ENCODE measurements around the gene LYPD6B. TPM values are rescaled to one million over a fixed set of nuclear protein-coding genes. Genes with fewer than 3 reads are reported as not detected.

LYPD6B gene
- total RNA-seq, 2 experiments from 2014 or later: not detected

- BruUV-seq (replicated peaks): no TSS peak
- H3K4me3 ChIP-seq (ENCODE audit: low read depth, low read length, poor library complexity, severe bottlenecking): no peak overlapping the region
- H3K36me3 ChIP-seq (ENCODE audit: insufficient read depth, low read length): no peaks in the 10 kb centered on the region
- peak overlapping the region; percentile 41; the same call in 1 of the 2 replicates for H3K4me2 ChIP-seq (ENCODE audit: low read length)
- H3K9me2 ChIP-seq (ENCODE audit: insufficient read depth, low read length): no peaks in the 10 kb centered on the region
- CTCF ChIA-PET (ENCODE audit: unreplicated experiment): interaction anchor here (0.8 to 1.6 kb wide), 3 partner anchors 17 to 21 kb away, joined by 3 to 8 read pairs (median 6); no protein-coding TSS in a partner anchor
- no peaks in the 10 kb centered on the region for H3K79me2 ChIP-seq (ENCODE audit: insufficient read depth, low read depth, low read length)
- H3K4me1 ChIP-seq (ENCODE audit: insufficient read depth, low read length, poor library complexity, severe bottlenecking): peaks cover 15% of the 10 kb centered on the region
- no peak overlapping the region for H2AFZ ChIP-seq (ENCODE audit: low read length)
- H3K9me3 ChIP-seq (ENCODE audit: low read length): no peaks in the 10 kb centered on the region
- H4K20me1 ChIP-seq (ENCODE audit: insufficient read depth, low read length): no peaks in the 10 kb centered on the region
- peak; percentile 15 for DNase-seq (ENCODE audit: low spot score)
- POLR2A ChIA-PET: interaction anchor here (0.7 to 1.3 kb wide), 5 partner anchors 10 to 549 kb away, joined by 3 to 6 read pairs (median 4); no protein-coding TSS in a partner anchor
- TF ChIP-seq CTCF (conservative IDR thresholded peaks at IDR 0.05; ENCODE audit: low read length) (peak; percentile 41; the same call in 1 of the 2 replicates), EZH2phosphoT487 (IDR thresholded peaks at IDR 0.05; ENCODE audit: borderline replicate concordance, low read depth, low read length) (no peak)
- H3K27ac ChIP-seq (ENCODE audit: low read depth, low read length, poor library complexity, severe bottlenecking): no peak overlapping the region
- intact Hi-C loops (cut with micrococcal nuclease; ENCODE audit: unreplicated experiment): no loop called here
Observed at GRCh38 chr2:149037851-149038250, 648 bp upstream of the LYPD6B start.

- H3K36me3 ChIP-seq (ENCODE audit: insufficient read depth, low read length): no peaks in the 10 kb centered on the region
- no peaks in the 10 kb centered on the region for H3K9me2 ChIP-seq (ENCODE audit: insufficient read depth, low read length)
- H3K4me2 ChIP-seq (ENCODE audit: low read length): peak overlapping the region; percentile 41; the same call in 1 of the 2 replicates
- TF ChIP-seq EZH2phosphoT487 (IDR thresholded peaks at IDR 0.05; ENCODE audit: borderline replicate concordance, low read depth, low read length) (no peak), CTCF (conservative IDR thresholded peaks at IDR 0.05; ENCODE audit: low read length) (no peak)
- H2AFZ ChIP-seq (ENCODE audit: low read length): no peak overlapping the region
- POLR2A ChIA-PET: interaction anchor here (0.7 to 1.4 kb wide), 3 partner anchors 13 to 133 kb away, joined by 3 to 4 read pairs (median 3); no protein-coding TSS in a partner anchor
- H3K4me3 ChIP-seq (ENCODE audit: low read depth, low read length, poor library complexity, severe bottlenecking): no peak overlapping the region
- no peak overlapping the region for H3K27ac ChIP-seq (ENCODE audit: low read depth, low read length, poor library complexity, severe bottlenecking)
- no peak for DNase-seq (ENCODE audit: low spot score)
- H3K4me1 ChIP-seq (ENCODE audit: insufficient read depth, low read length, poor library complexity, severe bottlenecking): peaks cover 10% of the 10 kb centered on the region
- no peaks in the 10 kb centered on the region for H3K9me3 ChIP-seq (ENCODE audit: low read length)
- H4K20me1 ChIP-seq (ENCODE audit: insufficient read depth, low read length): no peaks in the 10 kb centered on the region
- no TSS peak for BruUV-seq (replicated peaks)
- CTCF ChIA-PET (ENCODE audit: unreplicated experiment): interaction anchor here (1.0 kb wide), 1 partner anchor 22 kb away, joined by 3 read pairs; no protein-coding TSS in a partner anchor
- H3K79me2 ChIP-seq (ENCODE audit: insufficient read depth, low read depth, low read length): no peaks in the 10 kb centered on the region
- intact Hi-C loops (cut with micrococcal nuclease; ENCODE audit: unreplicated experiment): no loop called here
Observed at GRCh38 chr2:149039213-149039724, 770 bp downstream of the LYPD6B start.

- Histone ChIP-seq H3K79me2 (ENCODE audit: insufficient read depth, low read depth, low read length) (no peaks in the 10 kb centered on the region), H2AFZ (ENCODE audit: low read length) (no peak overlapping the region), H3K36me3 (ENCODE audit: insufficient read depth, low read length) (no peaks in the 10 kb centered on the region), H3K4me1 (ENCODE audit: insufficient read depth, low read length, poor library complexity, severe bottlenecking) (peaks cover 10% of the 10 kb centered on the region), H4K20me1 (ENCODE audit: insufficient read depth, low read length) (no peaks in the 10 kb centered on the region), H3K9me2 (ENCODE audit: insufficient read depth, low read length) (no peaks in the 10 kb centered on the region), H3K4me2 (ENCODE audit: low read length) (no peak overlapping the region), H3K9me3 (ENCODE audit: low read length) (no peaks in the 10 kb centered on the region), H3K27ac (ENCODE audit: low read depth, low read length, poor library complexity, severe bottlenecking) (no peak overlapping the region), H3K4me3 (ENCODE audit: low read depth, low read length, poor library complexity, severe bottlenecking) (no peak overlapping the region)
- BruUV-seq (replicated peaks): no TSS peak
- intact Hi-C loops (cut with micrococcal nuclease; ENCODE audit: unreplicated experiment): loop anchor here (1.0 to 5.0 kb wide), 2 partner anchors 273 to 522 kb away; no protein-coding TSS in a partner anchor
- POLR2A ChIA-PET: interaction anchor here (1.4 kb wide), 1 partner anchor 15 kb away, joined by 3 read pairs; no protein-coding TSS in a partner anchor
- TF ChIP-seq EZH2phosphoT487 (IDR thresholded peaks at IDR 0.05; ENCODE audit: borderline replicate concordance, low read depth, low read length) (no peak), CTCF (conservative IDR thresholded peaks at IDR 0.05; ENCODE audit: low read length) (peak; percentile 85)
- CTCF ChIA-PET (ENCODE audit: unreplicated experiment): no interaction called here
- DNase-seq (ENCODE audit: low spot score): peak; percentile 68
Observed at GRCh38 chr2:149040451-149040850, 2.0 kb downstream of the LYPD6B start.
